Measurements from ENCODE around the gene CTR9. TPM values are rescaled to one million over a fixed set of nuclear protein-coding genes. Genes with fewer than 3 reads are reported as not detected.

Gene CTR9
- total and polyA plus RNA-seq, 2 of the 13 experiments (the other 11 are each of a cell fraction or from before 2014, with no cell fraction given) = 6.6 to 22.1 TPM

GRCh38 chr11:10808235-10808552, 57.1 kb downstream of the CTR9 start (continued):
- TF ChIP-seq NFAT5 (CRISPR knock-in tag; IDR thresholded peaks at IDR 0.05) = peak; percentile 21; the same call in 1 of the 2 replicates
- TF ChIP-seq ZBTB38 (CRISPR knock-in tag; IDR thresholded peaks at IDR 0.05) = no peak
- no peak for TF ChIP-seq ZFP1 (CRISPR knock-in tag; IDR thresholded peaks at IDR 0.05)
- TF ChIP-seq CCAR2 (optimal IDR thresholded peaks at IDR 0.05; ENCODE audit: low read depth, low read length) = no peak
- TF ChIP-seq ZFP36L1 (CRISPR knock-in tag; IDR thresholded peaks at IDR 0.05) = no peak; the same call in 1 of the 2 replicates
- no peak for TF ChIP-seq ZSCAN9 (CRISPR knock-in tag; IDR thresholded peaks at IDR 0.05; ENCODE audit: borderline replicate concordance)
- TF ChIP-seq BRCA1 (CRISPR knock-in tag; IDR thresholded peaks at IDR 0.05) = no peak
- TF ChIP-seq ZSCAN30 (CRISPR knock-in tag; IDR thresholded peaks at IDR 0.05) = no peak
- no peak for TF ChIP-seq ZNF101 (CRISPR knock-in tag; IDR thresholded peaks at IDR 0.05; ENCODE audit: borderline replicate concordance, low read depth)
- TF ChIP-seq POLR2A (IDR thresholded peaks at IDR 0.05; ENCODE audit: insufficient read depth in 1 of 2, low read depth in 2 of 2, low read length in 2 of 2) = no peak
- no peak for TF ChIP-seq IKZF1 (IDR thresholded peaks at IDR 0.05)
- no peak for TF ChIP-seq GLMP (CRISPR knock-in tag; IDR thresholded peaks at IDR 0.05; ENCODE audit: borderline replicate concordance)
- TF ChIP-seq ZBTB21 (CRISPR knock-in tag; IDR thresholded peaks at IDR 0.05) = no peak
- 0 out of 2 replicates have a peak, but pooled peaks have one; percentile 81 for TF ChIP-seq SNAI1 (CRISPR knock-in tag; IDR thresholded peaks at IDR 0.05; ENCODE audit: borderline replicate concordance)
- 0 out of 2 replicates have a peak, but pooled peaks have one; percentile 84 for TF ChIP-seq FOXO4 (CRISPR knock-in tag; conservative IDR thresholded peaks at IDR 0.05)
- no peak for TF ChIP-seq RXRB (CRISPR knock-in tag; IDR thresholded peaks at IDR 0.05; ENCODE audit: borderline replicate concordance)
- TF ChIP-seq PRMT3 (CRISPR knock-in tag; IDR thresholded peaks at IDR 0.05; ENCODE audit: borderline replicate concordance, low read depth) = no peak
- TF ChIP-seq PBX2 (CRISPR knock-in tag; IDR thresholded peaks at IDR 0.05) = no peak
- TF ChIP-seq ONECUT2 (CRISPR knock-in tag; IDR thresholded peaks at IDR 0.05) = no peak
- TF ChIP-seq ATM (IDR thresholded peaks at IDR 0.05; ENCODE audit: borderline replicate concordance) = no peak
- TF ChIP-seq HES4 (CRISPR knock-in tag; IDR thresholded peaks at IDR 0.05; ENCODE audit: borderline replicate concordance) = no peak
- TF ChIP-seq MAFG (CRISPR knock-in tag; IDR thresholded peaks at IDR 0.05) = 0 out of 2 replicates have a peak, but pooled peaks have one; percentile 2
- TF ChIP-seq ZSCAN12 (CRISPR knock-in tag; IDR thresholded peaks at IDR 0.05) = no peak
- TF ChIP-seq MYC (CRISPR knock-in tag; IDR thresholded peaks at IDR 0.05; ENCODE audit: borderline replicate concordance) = no peak
- TF ChIP-seq KLF13 (CRISPR knock-in tag; IDR thresholded peaks at IDR 0.05) = no peak

Measured in HepG2 (cell line).